ENCODE results near the gene DLG4.

The DLG4 gene

GRCh38 chr17:7217113-7217987 is 2.3 kb downstream of the DLG4 start:
- peaks cover 37% of the 10 kb centered on the region; the same call in 1 of the 2 replicates for H3K79me2 ChIP-seq (ENCODE audit: insufficient read depth, low read length)
- peaks cover 56% of the 10 kb centered on the region for H3K4me1 ChIP-seq (ENCODE audit: insufficient read depth, low read length, poor library complexity, severe bottlenecking)
- peak overlapping the region; percentile 85 for H3K9ac ChIP-seq (ENCODE audit: low read depth, low read length, poor library complexity, severe bottlenecking)

GRCh38 chr17:7216242-7217112 is 3.2 kb downstream of the DLG4 start:
- TF ChIP-seq CTCF (conservative IDR thresholded peaks at IDR 0.05; ENCODE audit: low read length) (no peak), EZH2phosphoT487 (IDR thresholded peaks at IDR 0.05; ENCODE audit: borderline replicate concordance) (no peak)
- Histone ChIP-seq H2AFZ (ENCODE audit: low read length) (no peak overlapping the region), H3K4me2 (ENCODE audit: low read depth, low read length, poor library complexity, severe bottlenecking) (peak overlapping the region; percentile 92), H4K20me1 (ENCODE audit: insufficient read depth, low read length, poor library complexity, severe bottlenecking) (peaks cover 11% of the 10 kb centered on the region), H3K36me3 (ENCODE audit: insufficient read depth, low read length) (no peaks in the 10 kb centered on the region), H3K4me3 (ENCODE audit: low read length, poor library complexity, severe bottlenecking) (peak overlapping the region; percentile 77), H3K9me3 (ENCODE audit: insufficient read depth, low read depth, low read length) (no peaks in the 10 kb centered on the region), H3K4me1 (ENCODE audit: insufficient read depth, low read length, poor library complexity, severe bottlenecking) (peaks cover 56% of the 10 kb centered on the region), H3K27me3 (ENCODE audit: insufficient read depth, low read length, poor library complexity, severe bottlenecking) (no peaks in the 10 kb centered on the region), H3K9ac (ENCODE audit: low read depth, low read length, poor library complexity, severe bottlenecking) (peak overlapping the region; percentile 85), H3K9me2 (replicated peaks; ENCODE audit: low read depth, low read length) (no peaks in the 10 kb centered on the region), H3K79me2 (ENCODE audit: insufficient read depth, low read length) (peaks cover 43% of the 10 kb centered on the region), H3F3A (ENCODE audit: low read depth) (peaks cover 3% of the 10 kb centered on the region; the same call in 1 of the 2 replicates)

More at GRCh38 chr17:7217113-7217987, 2.3 kb downstream of the DLG4 start:
- TF ChIP-seq EZH2phosphoT487 (IDR thresholded peaks at IDR 0.05; ENCODE audit: borderline replicate concordance), result no peak
- no peak for TF ChIP-seq CTCF (conservative IDR thresholded peaks at IDR 0.05; ENCODE audit: low read length)
- H4K20me1 ChIP-seq (ENCODE audit: insufficient read depth, low read length, poor library complexity, severe bottlenecking), result peaks cover 18% of the 10 kb centered on the region
- H3K9me3 ChIP-seq (ENCODE audit: insufficient read depth, low read depth, low read length), result no peaks in the 10 kb centered on the region
- peaks cover 5% of the 10 kb centered on the region; the same call in 1 of the 2 replicates for H3K36me3 ChIP-seq (ENCODE audit: insufficient read depth, low read length)
- no peaks in the 10 kb centered on the region for H3K27me3 ChIP-seq (ENCODE audit: insufficient read depth, low read length, poor library complexity, severe bottlenecking)
- H3K4me2 ChIP-seq (ENCODE audit: low read depth, low read length, poor library complexity, severe bottlenecking), result peak overlapping the region; percentile 98
- peak overlapping the region; percentile 62 for H2AFZ ChIP-seq (ENCODE audit: low read length)
- H3F3A ChIP-seq (ENCODE audit: low read depth), result peaks cover 3% of the 10 kb centered on the region; the same call in 1 of the 2 replicates
- peak overlapping the region; percentile 77 for H3K4me3 ChIP-seq (ENCODE audit: low read length, poor library complexity, severe bottlenecking)
- H3K9me2 ChIP-seq (replicated peaks; ENCODE audit: low read depth, low read length), result no peaks in the 10 kb centered on the region

GRCh38 chr17:7215652-7216180 is 3.9 kb downstream of the DLG4 start:
- Histone ChIP-seq H3K4me2 (ENCODE audit: low read depth, low read length, poor library complexity, severe bottlenecking) (peak overlapping the region; percentile 95), H3K36me3 (ENCODE audit: insufficient read depth, low read length) (no peaks in the 10 kb centered on the region), H3K9me3 (ENCODE audit: insufficient read depth, low read depth, low read length) (no peaks in the 10 kb centered on the region), H3K27me3 (ENCODE audit: insufficient read depth, low read length, poor library complexity, severe bottlenecking) (no peaks in the 10 kb centered on the region), H3K9ac (ENCODE audit: low read depth, low read length, poor library complexity, severe bottlenecking) (peak overlapping the region; percentile 85), H2AFZ (ENCODE audit: low read length) (no peak overlapping the region), H3F3A (ENCODE audit: low read depth) (peaks cover 3% of the 10 kb centered on the region; the same call in 1 of the 2 replicates), H3K4me3 (ENCODE audit: low read length, poor library complexity, severe bottlenecking) (peak overlapping the region; percentile 80), H4K20me1 (ENCODE audit: insufficient read depth, low read length, poor library complexity, severe bottlenecking) (peaks cover 6% of the 10 kb centered on the region), H3K9me2 (replicated peaks; ENCODE audit: low read depth, low read length) (no peaks in the 10 kb centered on the region), H3K4me1 (ENCODE audit: insufficient read depth, low read length, poor library complexity, severe bottlenecking) (peaks cover 55% of the 10 kb centered on the region), H3K79me2 (ENCODE audit: insufficient read depth, low read length) (peaks cover 37% of the 10 kb centered on the region)
- TF ChIP-seq CTCF (conservative IDR thresholded peaks at IDR 0.05; ENCODE audit: low read length), result no peak
- no peak for TF ChIP-seq EZH2phosphoT487 (IDR thresholded peaks at IDR 0.05; ENCODE audit: borderline replicate concordance)

All from Loucy (cell line).